Activated CD8-positive, alpha-beta memory T cell treated with anti-CD3 and anti-CD28 coated beads, Interleukin-2, amount 50 U/mL, for 1 hour (primary cell): Measurements from ENCODE around the gene CREBBP.

Experiments used
- DNase-seq: peaks from one replicate; pipeline ENCODE4 v3.0.0-alpha.2; 2020; ENCODE audit errors: extremely low read depth

Gene CREBBP

DNA sequence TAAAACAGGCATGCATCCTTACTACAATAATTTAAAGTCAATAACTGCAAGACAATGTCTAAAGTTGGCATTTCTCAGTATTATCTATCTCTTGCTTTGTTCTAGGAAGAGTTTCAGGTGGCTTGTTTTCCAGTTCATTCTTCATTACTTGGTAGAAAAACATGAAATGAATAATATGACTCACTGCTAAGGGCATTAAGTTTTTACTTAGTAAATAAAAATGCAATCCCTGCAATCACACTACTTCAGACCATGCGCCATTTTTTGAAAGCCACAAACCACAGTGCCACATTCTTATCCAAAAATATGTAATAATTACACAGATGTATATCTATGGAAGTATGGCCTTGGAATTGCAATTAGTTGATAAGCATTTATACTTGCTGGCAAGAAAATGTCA lies 55.4 kb downstream of the CREBBP start:
- DNase-seq: no peak

DNA sequence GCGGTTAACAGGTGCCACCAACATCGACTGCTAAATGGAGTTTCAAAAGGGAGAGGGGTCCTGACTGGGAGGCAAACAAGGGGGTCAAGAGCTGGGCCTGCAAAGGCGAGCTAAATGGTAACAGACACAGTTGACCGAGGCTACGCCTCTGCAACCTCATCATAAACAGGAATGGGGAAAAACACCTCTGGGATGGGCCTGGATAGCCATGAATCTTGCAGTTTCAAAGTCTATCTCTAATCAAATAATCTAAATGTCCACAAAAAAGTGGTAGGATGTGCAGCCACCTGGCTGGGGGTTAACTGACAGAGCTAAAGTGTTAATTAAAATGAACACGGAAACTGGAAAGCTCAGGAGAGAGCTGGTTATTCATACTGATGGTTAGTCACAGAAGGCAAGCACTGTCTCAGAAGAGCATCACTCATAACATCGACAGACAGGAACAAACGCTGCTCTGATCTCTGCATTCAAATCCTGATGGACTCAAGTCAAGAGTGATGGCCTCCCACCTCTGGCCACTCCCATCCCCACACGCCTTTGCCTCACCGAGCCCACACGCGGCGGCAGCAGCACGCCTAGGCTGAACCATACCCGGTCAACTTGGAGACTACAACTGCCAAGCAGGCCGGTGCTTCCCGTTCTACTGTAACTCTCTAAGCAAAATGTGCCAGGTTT lies 56.3 kb downstream of the CREBBP start:
- no peak for DNase-seq

DNA sequence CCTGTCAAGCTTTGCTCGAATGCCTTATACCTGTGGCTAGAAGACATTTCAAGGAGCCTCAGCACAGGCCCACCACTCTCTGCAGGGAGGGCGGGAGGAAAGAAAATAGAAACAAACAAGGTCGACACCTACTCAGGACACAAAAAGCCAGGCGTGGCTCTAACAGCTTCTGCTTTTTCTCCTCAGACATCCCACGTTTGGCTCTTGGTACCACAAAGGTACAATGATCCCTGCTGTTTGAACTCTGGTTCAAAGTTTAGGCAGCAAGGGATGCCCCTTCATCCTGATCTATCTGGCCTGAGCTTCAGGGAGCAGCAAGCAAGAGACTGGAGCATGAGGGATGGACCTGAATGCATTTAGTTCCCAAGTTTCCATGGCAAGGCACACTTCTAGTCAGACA lies 57.1 kb downstream of the CREBBP start:
- DNase-seq: no peak

DNA sequence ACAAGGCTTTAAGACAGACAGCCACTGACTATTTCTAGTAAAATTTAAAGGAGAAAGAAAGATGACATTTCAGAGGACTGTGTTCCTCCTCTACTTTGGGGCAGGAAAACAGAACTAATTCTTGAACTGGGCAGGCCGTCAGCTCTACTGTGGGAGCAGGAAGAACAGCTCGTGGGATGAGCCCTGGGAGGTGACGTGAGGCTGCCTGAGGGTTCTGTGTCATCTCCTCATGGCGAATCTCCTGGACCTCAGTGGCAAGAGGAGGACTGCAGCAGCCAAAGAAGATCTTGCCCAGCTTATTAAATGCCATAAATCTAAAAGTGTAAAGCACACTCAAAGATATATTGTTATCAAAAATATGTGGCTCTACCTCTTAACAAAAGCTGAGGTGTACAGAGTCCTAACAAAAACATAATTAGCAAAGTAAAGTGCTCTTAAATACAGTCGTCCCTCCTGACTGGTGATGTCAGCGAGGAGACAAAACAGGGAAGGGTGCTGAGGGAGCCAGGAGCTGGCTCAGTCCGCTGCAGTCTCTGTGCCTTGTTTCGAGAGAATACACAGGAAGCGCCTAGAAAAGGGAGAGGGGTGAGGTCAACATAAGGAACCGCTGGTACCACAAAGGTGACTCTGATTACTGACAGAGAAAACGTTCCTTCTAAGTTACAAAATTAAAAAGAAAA lies 58.0 kb downstream of the CREBBP start:
- no peak for DNase-seq

DNA sequence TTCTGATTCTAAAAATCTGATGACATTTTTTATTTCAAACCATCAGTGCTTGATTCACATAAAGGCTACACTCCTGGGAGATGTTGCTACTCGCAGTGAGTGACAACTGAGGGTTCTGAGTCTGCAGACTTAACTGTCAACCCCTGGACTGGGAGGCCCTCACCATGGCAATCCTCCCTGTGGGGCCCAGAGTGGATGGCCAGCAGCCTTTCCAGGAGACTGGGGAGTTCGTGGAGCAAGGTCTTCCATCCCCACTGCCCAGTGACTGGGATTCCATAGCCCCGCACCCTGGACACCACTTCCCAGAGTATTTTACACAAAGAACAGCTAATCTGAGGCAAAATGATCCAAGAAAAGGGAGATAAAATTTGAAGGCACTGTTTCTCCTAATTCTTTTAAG lies 59.3 kb downstream of the CREBBP start:
- no peak for DNase-seq

DNA sequence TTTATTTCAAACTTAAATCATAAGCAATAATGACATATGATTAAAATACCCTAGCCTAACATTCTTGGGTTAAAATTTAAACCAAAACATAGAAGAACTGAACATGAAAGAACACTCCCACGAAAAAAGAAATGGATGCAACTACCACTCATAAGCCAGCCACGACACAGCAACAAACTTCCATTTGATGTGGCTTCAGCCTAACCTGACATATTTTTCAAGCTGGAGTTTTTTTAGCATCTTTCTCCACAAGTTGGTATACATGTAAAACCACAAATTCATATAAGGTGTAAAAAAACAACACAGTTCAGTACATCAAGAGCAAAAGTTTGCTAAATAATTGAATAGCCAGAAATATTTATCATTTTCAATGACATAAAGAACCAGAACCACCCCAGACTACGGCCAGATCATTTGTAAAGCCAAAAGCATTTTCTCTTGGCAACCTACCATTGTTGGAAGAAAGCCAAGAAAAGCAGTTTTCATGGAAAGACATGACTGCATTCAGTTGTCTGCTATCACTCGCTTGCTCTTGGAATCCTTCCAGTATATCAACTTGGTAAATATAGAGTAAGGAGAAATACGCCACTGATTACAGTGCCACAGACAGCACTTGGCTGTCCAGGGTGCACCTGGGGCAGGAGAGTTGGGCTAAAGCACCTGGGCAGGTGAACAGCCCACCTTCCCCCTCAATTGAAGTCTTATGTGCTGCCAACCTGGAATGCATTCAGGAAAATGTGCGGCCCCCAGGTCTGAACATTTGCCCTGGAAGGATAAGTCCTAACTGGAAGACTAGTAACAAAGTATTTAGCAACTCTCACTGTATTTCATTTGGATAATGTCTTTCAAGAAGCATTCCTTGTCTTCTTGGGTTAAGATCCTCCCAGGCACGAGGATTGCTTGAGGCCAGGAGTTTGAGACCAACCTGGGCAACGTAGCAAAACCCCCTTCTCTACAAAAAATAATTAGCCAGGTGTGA lies 60.5 kb downstream of the CREBBP start:
- DNase-seq: no peak

DNA sequence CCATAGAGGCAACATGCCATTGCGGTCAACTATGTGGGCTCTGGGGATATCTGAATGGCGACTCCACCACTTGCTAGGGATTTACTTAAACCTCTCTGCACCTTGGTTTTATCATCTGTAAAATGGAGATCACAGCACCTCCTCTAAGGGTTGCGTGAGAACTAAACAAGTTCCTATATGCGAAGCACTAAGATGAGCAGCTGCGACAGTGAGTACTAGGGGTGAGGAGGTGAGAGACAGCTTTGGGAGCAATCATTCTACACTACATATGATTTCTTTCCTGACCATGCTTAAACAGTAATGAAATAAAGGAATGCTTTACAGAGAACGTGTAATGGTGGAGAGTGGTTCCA lies 61.4 kb downstream of the CREBBP start:
- DNase-seq: no peak

DNA sequence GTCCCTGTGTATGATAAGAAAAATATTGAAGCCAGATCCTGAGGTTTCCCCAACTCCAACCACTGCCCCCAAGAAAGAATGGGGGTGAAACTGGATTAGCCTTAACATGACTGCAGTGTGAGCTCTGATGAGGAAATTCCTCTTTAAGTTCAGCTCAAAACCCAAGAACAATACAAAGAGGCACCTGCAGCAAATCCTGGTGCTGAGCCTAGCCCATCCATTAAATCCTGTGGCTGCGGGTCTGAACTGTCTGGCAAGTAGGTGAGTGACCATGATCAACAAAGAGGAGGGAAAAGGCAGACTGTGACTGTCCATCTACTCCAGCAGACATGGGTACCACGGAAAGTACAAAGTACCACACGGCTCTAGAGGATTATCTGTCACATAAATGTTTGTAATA lies 64.2 kb downstream of the CREBBP start:
- no peak for DNase-seq

DNA sequence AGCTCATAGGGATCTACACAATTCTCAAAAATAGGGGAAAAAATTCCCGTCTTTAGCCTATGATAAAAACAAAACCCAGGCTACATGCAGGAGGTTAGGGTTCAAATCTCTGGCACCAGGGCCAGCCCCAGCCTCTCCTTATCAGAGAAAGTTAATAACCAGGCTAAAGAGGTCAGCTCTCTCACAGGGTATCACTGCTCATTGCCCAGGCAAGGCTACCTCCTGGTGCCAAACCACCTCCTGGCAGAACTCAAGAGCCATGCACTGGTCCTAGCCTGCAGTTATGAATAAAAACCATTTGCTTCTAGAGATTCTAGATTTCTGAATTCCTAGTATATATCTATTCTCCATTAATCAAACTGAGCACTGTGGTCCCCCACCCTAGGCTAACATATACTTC lies 65.8 kb downstream of the CREBBP start:
- DNase-seq: no peak

DNA sequence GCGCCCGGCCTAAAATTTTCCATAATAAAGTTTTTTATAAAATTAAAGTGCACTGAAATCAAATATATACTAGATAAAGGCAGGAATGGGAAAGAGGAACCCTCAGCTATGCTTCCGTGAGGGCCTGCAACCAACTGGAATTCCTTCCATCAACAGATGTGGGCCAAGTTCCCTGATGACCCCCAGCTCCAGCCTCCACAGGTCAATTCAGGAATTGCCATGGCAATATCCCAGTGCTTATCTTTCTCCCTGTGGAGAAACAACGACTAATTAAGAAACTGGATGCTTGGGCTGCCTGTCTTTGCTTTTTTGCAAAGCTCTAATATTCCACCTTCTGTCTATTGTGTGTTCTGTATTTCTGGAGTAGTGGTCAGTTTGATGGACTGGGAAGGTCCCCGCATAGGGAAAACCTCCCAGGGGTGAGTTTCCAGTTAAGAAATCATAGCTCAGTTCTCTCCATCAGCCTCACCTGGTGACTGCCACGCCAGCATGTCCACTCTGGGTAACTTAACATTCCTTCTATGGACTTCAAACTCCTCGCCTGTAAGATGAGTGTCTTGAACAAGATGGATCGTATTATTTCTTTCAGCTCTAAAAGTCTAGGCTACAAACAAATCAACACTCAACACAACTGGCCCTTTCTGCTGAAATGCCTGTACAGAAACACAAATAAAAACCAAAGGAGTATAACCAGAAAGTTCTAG lies 67.9 kb downstream of the CREBBP start:
- DNase-seq: no peak

DNA sequence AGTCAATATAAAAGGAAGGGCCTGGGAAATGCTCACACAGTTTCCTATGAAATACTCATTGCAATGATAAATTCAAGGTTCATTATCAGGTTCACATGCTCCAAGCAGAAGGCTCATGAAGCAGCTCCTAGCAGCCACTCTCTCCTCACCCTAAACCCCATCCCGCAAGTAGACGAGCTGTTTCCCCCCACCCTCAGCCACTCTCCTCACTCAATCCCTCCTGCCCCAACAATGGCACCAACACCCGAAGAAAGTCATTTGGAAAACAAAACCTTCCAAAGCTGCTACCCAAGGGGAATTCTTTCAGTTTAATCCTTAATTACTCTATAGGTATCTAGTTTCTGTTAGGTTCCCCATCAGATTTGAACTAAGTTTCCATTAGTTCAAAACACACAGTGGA lies 69.7 kb downstream of the CREBBP start:
- DNase-seq: no peak

DNA sequence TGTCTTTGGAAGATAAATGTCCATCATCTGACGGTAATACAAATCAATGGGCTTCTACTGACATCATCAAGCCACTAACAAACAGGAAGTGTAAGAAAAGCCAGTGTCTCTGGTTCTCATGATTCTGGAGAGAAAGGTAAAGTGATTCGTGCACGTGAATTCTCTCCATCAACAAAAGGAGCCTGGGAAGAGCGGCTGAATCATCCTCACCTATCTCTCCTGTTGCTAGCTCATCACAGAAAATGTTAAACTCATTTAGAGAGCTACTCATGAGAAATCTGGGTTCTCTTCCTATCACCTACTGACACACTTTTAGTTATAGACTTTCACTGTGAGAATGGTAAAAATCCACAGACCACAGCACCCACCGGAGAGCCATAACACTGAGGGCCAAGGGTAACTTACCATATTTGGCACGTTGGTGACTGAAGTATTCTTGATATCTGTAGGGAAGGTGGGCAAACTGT lies 70.3 kb downstream of the CREBBP start:
- DNase-seq: no peak

DNA sequence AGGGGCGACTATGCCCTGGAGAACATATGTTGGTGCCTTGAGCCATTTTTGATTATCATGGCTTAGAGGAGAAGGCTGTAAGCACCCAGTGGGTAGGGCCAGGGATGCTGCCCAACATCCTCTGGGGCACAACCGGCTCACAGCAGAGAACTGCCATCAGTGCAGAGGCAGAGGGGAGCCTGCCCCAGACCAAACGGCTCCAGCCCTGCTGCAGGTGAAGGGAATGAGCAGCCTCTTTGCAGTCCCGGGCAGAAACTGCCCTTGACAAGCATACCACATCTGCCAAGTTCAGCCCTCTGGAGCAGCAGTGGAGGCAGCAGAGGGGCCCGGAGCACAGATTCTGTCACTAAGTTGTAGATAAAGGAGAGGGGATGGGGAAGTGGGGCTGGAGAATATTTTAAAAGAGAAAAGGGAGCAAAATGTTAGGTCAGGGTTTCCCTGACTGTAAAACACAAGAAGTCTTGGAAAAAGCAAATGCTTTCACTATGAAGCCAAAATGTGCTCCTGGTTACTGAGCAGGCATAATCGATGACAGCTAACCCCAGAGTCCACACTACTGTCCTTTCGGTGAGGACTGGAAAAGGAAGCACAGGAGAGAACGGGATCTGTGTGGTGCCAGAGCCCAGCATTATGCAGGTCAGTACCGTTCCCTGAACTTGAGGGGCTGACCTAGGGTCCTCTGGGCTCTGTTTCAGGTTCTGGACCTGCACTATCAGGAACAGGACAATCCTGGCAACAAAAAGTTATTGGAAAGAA lies 72.0 kb downstream of the CREBBP start:
- DNase-seq: no peak

DNA sequence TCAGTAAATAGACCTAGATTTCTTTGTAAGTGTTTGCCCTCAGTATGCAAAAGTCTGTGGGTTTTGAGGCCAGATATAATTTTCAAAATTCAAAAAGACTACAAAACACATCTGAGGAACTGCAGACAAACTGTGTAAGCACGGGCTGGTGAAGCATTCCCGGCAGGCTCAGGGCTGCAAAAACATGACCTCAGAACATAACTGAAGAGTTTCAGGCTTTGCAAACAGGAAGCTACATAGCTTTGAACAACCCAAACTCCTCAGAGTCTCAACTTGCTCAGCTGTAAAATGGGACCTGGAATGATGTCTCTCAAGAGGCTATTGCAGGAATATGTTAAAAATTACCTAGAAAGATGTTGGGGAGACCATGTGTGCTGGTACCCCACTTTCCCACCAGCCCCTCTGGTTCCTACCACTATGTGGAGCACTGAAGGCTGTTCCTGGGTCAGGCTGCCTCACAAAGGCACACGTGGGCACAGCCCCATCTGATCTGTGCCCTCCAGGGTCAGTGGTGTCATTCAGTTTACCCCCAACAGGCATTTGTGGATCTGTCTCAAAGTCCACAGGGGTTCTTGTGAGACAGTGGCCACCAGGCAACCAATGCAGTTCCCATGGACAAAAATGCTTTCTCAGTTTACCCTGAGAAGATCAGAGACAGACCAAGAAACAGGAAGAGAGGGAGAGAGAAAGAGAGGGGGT lies 72.9 kb downstream of the CREBBP start:
- no peak for DNase-seq

DNA sequence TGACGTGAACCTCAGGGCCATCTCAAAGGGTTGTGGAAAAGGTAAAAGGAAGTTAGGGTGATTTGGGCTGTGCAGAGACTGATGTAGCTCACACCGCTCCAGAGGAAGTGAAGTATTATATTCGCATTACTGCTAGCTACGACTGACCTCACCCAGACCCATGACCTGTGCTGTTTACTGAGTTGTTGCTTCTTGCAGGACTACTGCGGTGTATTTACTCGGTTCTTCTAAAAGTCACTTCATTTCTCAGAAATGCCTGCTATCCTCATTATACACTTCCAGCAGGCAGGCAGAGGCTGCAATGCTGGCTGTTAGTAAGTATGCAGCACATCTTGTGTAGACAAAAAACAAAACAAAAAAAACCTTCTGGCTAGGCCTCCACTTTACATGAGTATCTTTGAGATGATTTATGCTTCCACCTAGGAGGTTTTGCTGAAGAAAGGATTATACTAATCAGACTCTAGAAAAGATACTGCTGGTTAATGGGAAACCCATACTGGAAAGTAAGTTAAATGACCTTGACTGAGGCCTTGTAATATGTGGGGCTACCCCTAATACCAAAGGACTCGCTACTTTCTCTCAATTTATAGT lies 76.0 kb downstream of the CREBBP start:
- no peak for DNase-seq

DNA sequence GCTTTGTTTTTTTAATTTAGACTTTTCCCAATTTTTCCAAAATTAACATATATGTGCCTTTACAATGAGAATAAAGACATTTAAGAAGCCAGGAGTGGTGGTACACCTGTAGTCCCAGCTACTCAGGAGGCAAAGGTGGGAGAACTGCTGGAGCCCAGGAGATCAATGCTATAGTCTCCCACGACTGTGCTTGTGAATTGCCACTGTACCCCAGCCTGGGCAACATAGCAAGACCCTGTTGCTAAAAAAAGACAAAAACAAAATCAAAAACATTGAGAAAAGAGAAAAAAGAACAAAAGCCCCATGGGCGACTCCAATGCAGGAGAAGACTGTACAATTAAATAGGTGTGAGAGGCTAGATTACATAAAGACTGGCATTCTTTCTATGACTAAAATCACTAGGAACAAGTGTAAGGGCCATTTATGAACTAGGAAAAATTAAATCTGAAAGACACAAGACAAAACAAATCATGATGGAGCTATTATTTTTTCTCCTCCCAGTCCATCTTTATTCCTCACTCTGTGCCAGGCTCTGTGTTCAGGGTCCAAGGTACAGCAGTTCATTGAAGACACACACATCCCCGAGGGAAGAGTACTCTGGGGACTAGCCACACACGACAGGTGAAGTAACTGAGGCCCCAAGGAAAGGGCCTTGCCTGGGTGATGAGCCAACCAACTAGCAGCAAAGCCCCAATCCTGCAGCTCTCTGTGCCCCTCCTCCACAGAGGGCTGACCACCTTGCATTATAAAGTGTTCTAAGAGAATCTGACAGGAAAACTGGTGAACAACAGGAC lies 79.8 kb downstream of the CREBBP start:
- no peak for DNase-seq

DNA sequence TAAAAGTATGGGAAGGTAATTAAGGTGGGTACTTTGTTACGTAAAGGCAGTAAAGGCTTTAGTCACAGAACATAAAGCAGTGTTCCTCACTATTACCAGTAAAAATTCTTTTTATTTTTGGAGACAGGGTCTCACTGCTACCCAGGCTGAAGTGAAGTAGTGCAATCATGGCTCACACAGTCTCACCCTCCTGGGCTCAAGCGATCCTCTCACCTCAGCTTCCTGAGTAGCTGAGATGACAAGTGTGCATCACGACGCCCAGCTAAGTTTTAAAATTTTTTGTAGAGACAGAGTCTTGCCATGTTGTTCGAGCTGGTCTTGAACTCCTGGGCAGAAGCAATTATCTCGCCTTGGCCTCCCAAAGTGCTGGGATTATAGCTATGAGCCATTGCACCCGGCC lies 80.5 kb downstream of the CREBBP start:
- no peak for DNase-seq

DNA sequence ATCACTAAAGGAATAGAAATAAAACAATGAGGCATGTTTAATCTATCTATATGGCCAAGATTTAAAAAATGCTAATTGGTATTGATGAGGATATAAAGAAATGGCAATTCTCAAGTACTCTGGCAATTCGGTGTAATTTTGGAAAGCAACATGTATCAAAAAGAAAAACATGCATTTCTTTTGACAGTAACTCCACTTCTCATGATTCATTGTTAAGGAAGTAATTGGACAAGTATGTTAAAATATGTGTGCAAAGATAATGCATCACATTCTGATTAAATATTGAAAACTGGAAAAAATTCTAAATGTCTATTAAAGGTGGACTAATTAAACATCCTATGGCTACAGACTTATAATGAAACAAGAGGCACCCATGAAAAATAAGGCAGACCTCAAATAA lies 81.2 kb downstream of the CREBBP start:
- no peak for DNase-seq

DNA sequence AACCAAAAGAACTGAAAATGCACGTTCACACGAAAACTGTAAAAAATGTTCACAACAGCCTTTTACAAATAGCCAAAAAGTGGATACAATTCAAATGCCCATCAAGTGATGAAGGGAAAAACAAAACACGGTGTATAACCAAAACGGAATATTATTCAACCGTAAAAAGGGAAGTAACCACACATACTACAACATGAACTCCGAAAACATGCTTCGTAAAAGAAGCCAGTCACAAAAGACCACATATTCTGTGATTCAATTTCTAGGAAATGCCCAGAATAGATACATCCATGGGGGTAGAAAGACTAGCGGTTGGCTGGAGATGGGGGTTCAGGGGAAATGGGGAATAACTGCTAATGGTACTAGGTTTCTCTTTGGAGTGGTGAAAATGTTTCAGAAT lies 81.7 kb downstream of the CREBBP start:
- no peak for DNase-seq
